ENCODE data around the gene RASEF.

- no peak for TF ChIP-seq POLR2A (IDR thresholded peaks at IDR 0.05)
- no peak for TF ChIP-seq CTCF (IDR thresholded peaks at IDR 0.05)
- TF ChIP-seq EP300 (IDR thresholded peaks at IDR 0.05), result no peak
- TF ChIP-seq POLR2AphosphoS5 (IDR thresholded peaks at IDR 0.05), result peak in 1 of 3 donors; percentile 38
Measured at GRCh38 chr9:83041771-83042170, 21.2 kb downstream of the RASEF start.

Measured in stomach (tissue), 4 donors.